ENCODE measurements around the gene CHST11.

CHST11 gene

GRCh38 chr12:104687823-104688573 is 231.2 kb downstream of the CHST11 start:
- no peak overlapping the region for H3K27ac ChIP-seq
- TF ChIP-seq CTCF (IDR thresholded peaks at IDR 0.05), result no peak
- no peak for TF ChIP-seq ZFX (IDR thresholded peaks at IDR 0.05; ENCODE audit: borderline replicate concordance)

GRCh38 chr12:104689635-104690034 is 232.9 kb downstream of the CHST11 start:
- H3K27ac ChIP-seq, result no peak overlapping the region
- TF ChIP-seq CTCF (IDR thresholded peaks at IDR 0.05) (no peak), ZFX (IDR thresholded peaks at IDR 0.05; ENCODE audit: borderline replicate concordance) (no peak)

- TF ChIP-seq CTCF (IDR thresholded peaks at IDR 0.05) (no peak), ZFX (IDR thresholded peaks at IDR 0.05; ENCODE audit: borderline replicate concordance) (no peak)
- no peak overlapping the region for H3K27ac ChIP-seq
These were observed 235.2 kb downstream of the CHST11 start for GRCh38 chr12:104691721-104692556.

- H3K27ac ChIP-seq, result no peak overlapping the region
- TF ChIP-seq CTCF (IDR thresholded peaks at IDR 0.05) (no peak), ZFX (IDR thresholded peaks at IDR 0.05; ENCODE audit: borderline replicate concordance) (no peak)
These were observed 235.9 kb downstream of the CHST11 start for GRCh38 chr12:104692557-104693218.

GRCh38 chr12:104693493-104693892 is 236.7 kb downstream of the CHST11 start:
- no peak for TF ChIP-seq ZFX (IDR thresholded peaks at IDR 0.05; ENCODE audit: borderline replicate concordance)
- no peak for TF ChIP-seq CTCF (IDR thresholded peaks at IDR 0.05)
- no peak overlapping the region for H3K27ac ChIP-seq

GRCh38 chr12:104694161-104694560 is 237.4 kb downstream of the CHST11 start:
- TF ChIP-seq CTCF (IDR thresholded peaks at IDR 0.05), result no peak
- TF ChIP-seq ZFX (IDR thresholded peaks at IDR 0.05; ENCODE audit: borderline replicate concordance), result no peak
- H3K27ac ChIP-seq, result no peak overlapping the region

Data from 22Rv1 (cell line).